Astrocyte (in vitro differentiated cells and primary cell): ENCODE measurements around the gene SPOCK3. TPM values are rescaled to one million over a fixed set of nuclear protein-coding genes. Genes with fewer than 3 reads are reported as not detected.

Source experiments
- DNase-seq: peaks from one replicate; pipeline ENCODE4 v3.0.0-alpha.2; 2010; ENCODE audit warnings: low read depth
- FAIRE-seq: peaks from 2 replicates; lab custom pipeline; 2011; peaks lifted over from hg19 to GRCh38; lab: Jason Lieb, UNC
- H2AFZ ChIP-seq: 2 replicates; pipeline ENCODE4 v1.6.0; 2012; ENCODE audit warnings: low read depth, low read length, inconsistent platforms
- H3K27ac ChIP-seq: 2 replicates; pipeline ENCODE4 v1.5.1; 2011; ENCODE audit warnings: low read depth, low read length, inconsistent platforms
- H3K27me3 ChIP-seq: 2 replicates; pipeline ENCODE4 v1.6.0; 2011; ENCODE audit warnings: low read length, inconsistent platforms; ENCODE audit not compliant: insufficient read depth
- H3K36me3 ChIP-seq: 2 replicates; pipeline ENCODE4 v1.5.1; 2011; ENCODE audit warnings: low read length, inconsistent platforms; ENCODE audit not compliant: insufficient read depth
- H3K4me1 ChIP-seq: 2 replicates; pipeline ENCODE4 v1.5.1; 2011; ENCODE audit warnings: low read length, inconsistent platforms; ENCODE audit not compliant: insufficient read depth
- H3K4me2 ChIP-seq: 2 replicates; pipeline ENCODE4 v1.6.0; 2012; ENCODE audit warnings: low read length, inconsistent platforms
- H3K4me3 ChIP-seq: 2 replicates; pipeline ENCODE4 v1.5.1; 2011; ENCODE audit warnings: low read depth, mild to moderate bottlenecking, low read length, inconsistent platforms; ENCODE audit not compliant: insufficient read depth
- H3K79me2 ChIP-seq: 2 replicates; pipeline ENCODE4 v1.6.0; 2012; ENCODE audit warnings: mild to moderate bottlenecking, low read length, inconsistent platforms; ENCODE audit not compliant: insufficient read depth
- H3K9ac ChIP-seq: 2 replicates; pipeline ENCODE4 v1.6.0; 2012; ENCODE audit warnings: mild to moderate bottlenecking, low read length, inconsistent platforms
- H3K9me3 ChIP-seq: 2 replicates; pipeline ENCODE4 v1.5.1; 2012; ENCODE audit warnings: low read depth, mild to moderate bottlenecking, low read length, inconsistent platforms; ENCODE audit not compliant: insufficient read depth
- H4K20me1 ChIP-seq: 2 replicates; pipeline ENCODE4 v1.6.0; 2012; ENCODE audit warnings: low read length, inconsistent platforms; ENCODE audit not compliant: insufficient read depth
- H3K27ac Mint-ChIP-seq: one replicate; pipeline ENCODE4 v1.8.0; 2021; ENCODE audit warnings: mild to moderate bottlenecking, mixed read lengths; ENCODE audit not compliant: unreplicated experiment
- H3K27me3 Mint-ChIP-seq: one replicate; pipeline ENCODE4 v1.8.0; 2021; ENCODE audit warnings: low read depth, mixed read lengths; ENCODE audit not compliant: unreplicated experiment
- H3K36me3 Mint-ChIP-seq: one replicate; pipeline ENCODE4 v1.8.0; 2021; ENCODE audit warnings: low read depth, mixed read lengths; ENCODE audit not compliant: unreplicated experiment
- H3K4me1 Mint-ChIP-seq: one replicate; pipeline ENCODE4 v1.8.0; 2021; ENCODE audit warnings: low read depth, mixed read lengths; ENCODE audit not compliant: unreplicated experiment
- H3K4me3 Mint-ChIP-seq: one replicate; pipeline ENCODE4 v1.8.0; 2021; ENCODE audit warnings: mild to moderate bottlenecking, moderate library complexity, mixed read lengths; ENCODE audit not compliant: unreplicated experiment
- H3K9me3 Mint-ChIP-seq: one replicate; pipeline ENCODE4 v1.8.0; 2021; ENCODE audit warnings: mild to moderate bottlenecking, mixed read lengths; ENCODE audit not compliant: unreplicated experiment
- EZH2 ChIP-seq: IDR thresholded peaks from 2 replicates; pipeline ENCODE4 v1.6.1; 2012; ENCODE audit warnings: mild to moderate bottlenecking, low read length, inconsistent platforms; ENCODE audit not compliant: insufficient read depth
- total RNA-seq: library from RNA; stranded (reverse); gene quantifications from 2 replicates; pipeline ENCODE4 v1.2.1, GENCODE V29; 2021
- TF ChIP-seq, protein P1 (sequence below): IDR thresholded peaks from 2 replicates; pipeline ENCODE4 v1.5.1; 2011; ENCODE audit warnings: low read depth, mild to moderate bottlenecking, inconsistent platforms, low read length, moderate library complexity; ENCODE audit not compliant: insufficient read depth

The SPOCK3 gene
- total RNA-seq, 1 donor from 2014 or later = 0.59 TPM

DNA sequence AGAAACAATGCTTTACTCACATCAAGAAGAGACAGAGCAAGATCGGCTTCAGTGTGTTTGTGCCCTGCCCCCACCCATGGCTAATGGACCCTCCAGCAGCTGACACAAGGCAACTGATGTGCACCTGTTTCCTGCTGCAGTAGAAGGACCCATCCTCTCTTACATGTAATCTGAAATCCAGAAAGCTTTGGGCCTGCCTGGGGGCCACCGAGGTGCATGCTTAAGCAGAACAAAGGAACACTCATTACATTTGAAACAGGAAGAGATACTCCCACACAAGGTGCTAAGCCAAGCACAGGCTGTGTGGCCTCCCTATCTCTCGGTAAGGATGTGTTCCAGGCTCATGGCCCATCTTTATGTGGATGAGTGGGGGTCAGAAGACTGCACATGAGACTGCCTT is 338.0 kb downstream of the SPOCK3 start:
- H3K9me3 ChIP-seq = no peaks in the 10 kb centered on the region
- H4K20me1 ChIP-seq = no peaks in the 10 kb centered on the region
- no peaks in the 10 kb centered on the region for H3K27me3 Mint-ChIP-seq
- H3K27me3 ChIP-seq = no peaks in the 10 kb centered on the region
- H3K4me3 ChIP-seq = no peak overlapping the region
- H3K27ac Mint-ChIP-seq = no peak overlapping the region
- H3K27ac ChIP-seq = no peak overlapping the region
- no peaks in the 10 kb centered on the region for H3K4me1 ChIP-seq
- H3K36me3 ChIP-seq = no peaks in the 10 kb centered on the region
- no peak overlapping the region for H3K4me3 Mint-ChIP-seq
- no peaks in the 10 kb centered on the region for H3K36me3 Mint-ChIP-seq
- H3K4me1 Mint-ChIP-seq = peaks cover 6% of the 10 kb centered on the region
- FAIRE-seq (no peak), DNase-seq (no peak)
- no peaks in the 10 kb centered on the region for H3K79me2 ChIP-seq
- no peak overlapping the region for H2AFZ ChIP-seq
- no peak overlapping the region for H3K4me2 ChIP-seq
- TF ChIP-seq EZH2 = no peak
- TF ChIP-seq, protein P1, sequence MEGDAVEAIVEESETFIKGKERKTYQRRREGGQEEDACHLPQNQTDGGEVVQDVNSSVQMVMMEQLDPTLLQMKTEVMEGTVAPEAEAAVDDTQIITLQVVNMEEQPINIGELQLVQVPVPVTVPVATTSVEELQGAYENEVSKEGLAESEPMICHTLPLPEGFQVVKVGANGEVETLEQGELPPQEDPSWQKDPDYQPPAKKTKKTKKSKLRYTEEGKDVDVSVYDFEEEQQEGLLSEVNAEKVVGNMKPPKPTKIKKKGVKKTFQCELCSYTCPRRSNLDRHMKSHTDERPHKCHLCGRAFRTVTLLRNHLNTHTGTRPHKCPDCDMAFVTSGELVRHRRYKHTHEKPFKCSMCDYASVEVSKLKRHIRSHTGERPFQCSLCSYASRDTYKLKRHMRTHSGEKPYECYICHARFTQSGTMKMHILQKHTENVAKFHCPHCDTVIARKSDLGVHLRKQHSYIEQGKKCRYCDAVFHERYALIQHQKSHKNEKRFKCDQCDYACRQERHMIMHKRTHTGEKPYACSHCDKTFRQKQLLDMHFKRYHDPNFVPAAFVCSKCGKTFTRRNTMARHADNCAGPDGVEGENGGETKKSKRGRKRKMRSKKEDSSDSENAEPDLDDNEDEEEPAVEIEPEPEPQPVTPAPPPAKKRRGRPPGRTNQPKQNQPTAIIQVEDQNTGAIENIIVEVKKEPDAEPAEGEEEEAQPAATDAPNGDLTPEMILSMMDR = no peak
- no peak overlapping the region for H3K9ac ChIP-seq
- no peaks in the 10 kb centered on the region for H3K9me3 Mint-ChIP-seq

DNA sequence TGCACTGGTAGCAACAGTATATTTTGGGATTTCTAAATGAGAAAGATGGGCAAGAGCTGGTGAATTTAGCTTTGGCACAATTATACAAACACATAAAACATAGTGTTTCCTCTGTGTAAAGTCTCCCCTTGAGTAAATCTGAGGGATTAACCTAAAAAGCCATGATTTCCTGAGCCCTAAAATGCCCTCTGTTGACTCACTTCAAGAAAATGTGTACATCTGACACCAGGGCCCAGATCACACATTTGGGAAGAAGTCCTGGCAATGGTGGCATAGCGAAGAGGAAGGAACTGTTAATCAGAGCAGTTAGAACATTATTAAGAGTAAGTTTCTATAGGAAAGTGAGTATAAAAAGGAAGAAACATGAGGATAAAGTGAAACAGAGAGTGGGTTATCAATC is 338.5 kb downstream of the SPOCK3 start:
- H3K4me1 Mint-ChIP-seq = peaks cover 6% of the 10 kb centered on the region
- Histone ChIP-seq H3K4me3 (no peak overlapping the region), H3K9me3 (no peaks in the 10 kb centered on the region), H3K9ac (no peak overlapping the region), H3K4me2 (no peak overlapping the region), H3K27ac (no peak overlapping the region), H3K4me1 (no peaks in the 10 kb centered on the region), H2AFZ (no peak overlapping the region), H4K20me1 (no peaks in the 10 kb centered on the region), H3K79me2 (no peaks in the 10 kb centered on the region), H3K27me3 (no peaks in the 10 kb centered on the region), H3K36me3 (no peaks in the 10 kb centered on the region)
- H3K4me3 Mint-ChIP-seq = no peak overlapping the region
- no peaks in the 10 kb centered on the region for H3K36me3 Mint-ChIP-seq
- no peaks in the 10 kb centered on the region for H3K27me3 Mint-ChIP-seq
- FAIRE-seq (no peak), DNase-seq (no peak)
- no peak overlapping the region for H3K27ac Mint-ChIP-seq
- no peaks in the 10 kb centered on the region for H3K9me3 Mint-ChIP-seq
- TF ChIP-seq EZH2 = no peak
- TF ChIP-seq, protein P1 = no peak

DNA sequence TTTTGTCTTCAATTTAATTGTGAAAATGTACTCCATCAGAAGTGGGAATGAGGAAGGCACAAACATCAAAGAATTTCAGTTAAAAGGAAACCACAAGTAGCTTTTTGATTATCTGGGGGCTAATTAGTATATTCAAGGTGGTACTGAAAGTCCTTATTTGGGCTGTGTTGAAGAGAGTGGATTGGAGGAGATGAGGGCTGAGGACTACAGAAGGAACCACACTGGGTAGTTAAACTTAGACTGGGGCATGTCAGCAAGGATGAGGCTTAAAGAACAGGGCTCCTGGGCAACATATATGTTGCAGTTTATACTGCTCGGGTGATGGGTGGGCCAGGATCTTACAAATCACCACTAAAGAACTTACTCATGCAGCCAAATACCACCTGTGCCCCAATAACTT is 346.8 kb downstream of the SPOCK3 start:
- Histone ChIP-seq H3K4me1 (no peaks in the 10 kb centered on the region), H3K4me2 (no peak overlapping the region), H3K79me2 (no peaks in the 10 kb centered on the region), H3K27ac (no peak overlapping the region), H2AFZ (no peak overlapping the region), H3K36me3 (no peaks in the 10 kb centered on the region), H4K20me1 (no peaks in the 10 kb centered on the region), H3K27me3 (no peaks in the 10 kb centered on the region), H3K9me3 (no peaks in the 10 kb centered on the region), H3K9ac (no peak overlapping the region), H3K4me3 (no peak overlapping the region)
- no peak overlapping the region for H3K27ac Mint-ChIP-seq
- no peaks in the 10 kb centered on the region for H3K36me3 Mint-ChIP-seq
- no peak for DNase-seq
- no peaks in the 10 kb centered on the region for H3K27me3 Mint-ChIP-seq
- H3K4me1 Mint-ChIP-seq = no peaks in the 10 kb centered on the region
- TF ChIP-seq, protein P1 = no peak
- no peak overlapping the region for H3K4me3 Mint-ChIP-seq
- FAIRE-seq = no peak
- H3K9me3 Mint-ChIP-seq = no peaks in the 10 kb centered on the region
